GM12878 (cell line): ENCODE data around the gene NIPAL1. TPM values are rescaled to one million over a fixed set of nuclear protein-coding genes. Genes with fewer than 3 reads are reported as not detected.

Source experiments
- BCL11A ChIP-seq: IDR thresholded peaks from 2 replicates; pipeline ENCODE4 v1.6.1; 2011; ENCODE audit warnings: low read depth, low read length
- CBX3 ChIP-seq: fragments of 200-600 bp; sonication (generic); IDR thresholded peaks from 2 replicates; pipeline ENCODE4 v1.6.1; 2016; ENCODE audit warnings: low read depth, borderline replicate concordance
- CEBPB ChIP-seq, 2 experiments: fragments of 150-350 bp in 1 of 2; IDR thresholded peaks; 2 replicates each; pipeline ENCODE4 v1.6.1; 2012 to 2014; ENCODE audit warnings: low read depth in 2 of 2, low read length in 2 of 2, borderline replicate concordance in 1 of 2, inconsistent platforms in 1 of 2
- CREB1 ChIP-seq: IDR thresholded peaks from 2 replicates; pipeline ENCODE4 v1.6.1; 2012; ENCODE audit warnings: low read depth, mild to moderate bottlenecking, inconsistent platforms
- EZH2 ChIP-seq: IDR thresholded peaks from 2 replicates; pipeline ENCODE4 v1.6.1; 2012; ENCODE audit warnings: low read depth, mild to moderate bottlenecking, control low read depth, inconsistent platforms, low read length, borderline replicate concordance; ENCODE audit not compliant: control insufficient read depth
- HDGF ChIP-seq: fragments of 450-650 bp; IDR thresholded peaks from 2 replicates; pipeline ENCODE4 v1.6.1; 2016; ENCODE audit warnings: antibody characterized with exemption
- MTA2 ChIP-seq: fragments of 450-650 bp; IDR thresholded peaks from 2 replicates; pipeline ENCODE4 v1.6.1; 2016; ENCODE audit warnings: low read depth, mild to moderate bottlenecking, moderate library complexity
- NR2C1 ChIP-seq: fragments of 450-650 bp; IDR thresholded peaks from 2 replicates; pipeline ENCODE4 v1.6.1; 2017; ENCODE audit warnings: antibody characterized with exemption, mild to moderate bottlenecking, moderate library complexity
- RAD21 ChIP-seq: IDR thresholded peaks from 2 replicates; pipeline ENCODE4 v1.6.1; 2011; ENCODE audit warnings: mild to moderate bottlenecking, low read depth, low read length, moderate library complexity; ENCODE audit not compliant: insufficient read depth
- RAD51 ChIP-seq: fragments of 450-650 bp; IDR thresholded peaks from 2 replicates; pipeline ENCODE4 v1.6.1; 2016; ENCODE audit warnings: moderate library complexity, mild to moderate bottlenecking, inconsistent platforms
- RCOR1 ChIP-seq: conservative IDR thresholded peaks from 2 replicates; pipeline ENCODE4 v1.6.1; 2012; ENCODE audit warnings: low read depth, low read length, improper control_type of control experiment
- RELA ChIP-seq: fragments of 450-650 bp; IDR thresholded peaks from 2 replicates; pipeline ENCODE4 v1.8.0; 2014; ENCODE audit warnings: borderline replicate concordance; ENCODE audit not compliant: partially characterized antibody
- RUNX3 ChIP-seq: IDR thresholded peaks from 2 replicates; pipeline ENCODE4 v1.6.1; 2012; ENCODE audit warnings: low read length, inconsistent platforms
- SPI1 ChIP-seq: IDR thresholded peaks from 2 replicates; pipeline ENCODE4 v1.6.1; 2011; ENCODE audit warnings: low read depth, mild to moderate bottlenecking, low read length, moderate library complexity, borderline replicate concordance; ENCODE audit not compliant: insufficient read depth
- ZNF207 ChIP-seq: fragments of 450-650 bp; IDR thresholded peaks from 2 replicates; pipeline ENCODE4 v1.6.1; 2014; ENCODE audit warnings: antibody characterized with exemption, mild to moderate bottlenecking, borderline replicate concordance
- ZNF24 ChIP-seq: fragments of 450-650 bp; IDR thresholded peaks from 2 replicates; pipeline ENCODE4 v1.6.1; 2017; ENCODE audit warnings: antibody characterized with exemption, mild to moderate bottlenecking
- ZNF384 ChIP-seq: IDR thresholded peaks from 2 replicates; pipeline ENCODE4 v1.6.1; 2012; ENCODE audit warnings: low read depth, mild to moderate bottlenecking, low read length, improper control_type of control experiment, borderline replicate concordance
- ZNF687 ChIP-seq: fragments of 450-650 bp; IDR thresholded peaks from 2 replicates; pipeline ENCODE4 v1.6.1; 2017; ENCODE audit warnings: mild to moderate bottlenecking, moderate library complexity
- ZSCAN29 ChIP-seq: fragments of 450-650 bp; IDR thresholded peaks from 2 replicates; pipeline ENCODE4 v1.6.1; 2017; ENCODE audit warnings: mild to moderate bottlenecking, moderate library complexity
- polyA plus RNA-seq, 11 experiments: library from polyadenylated mRNA; depleted of rRNA in 4 of 11; unstranded in 6 of 11; stranded (reverse) in 5 of 11; fragments of >200 nt; fragmentation: Nextera tagmentation in 4 of 11; fragmentation: Illumina TruSeq in 1 of 11; extraction: Ambion mirVana in 4 of 11; extraction: Trizol in 1 of 11; gene quantifications; 1 replicate in 1 of 11; 2 replicates in 10 of 11; pipeline versions ENCODE4 v1.2.1 to v1.2.3, GENCODE V29; 2011 to 2016; ENCODE audit warnings: inconsistent platforms in 2 of 11, missing spikeins in 2 of 11, low read depth in 1 of 11
- total RNA-seq, 4 experiments: library from RNA; depleted of rRNA in 3 of 4; stranded (reverse); fragments of >200 nt in 3 of 4; fragmentation: Illumina TruSeq in 1 of 4; extraction: Trizol in 1 of 4; gene quantifications; 2 replicates each; pipeline versions ENCODE4 v1.2.1 to v1.2.3, GENCODE V29; 2013 to 2021
- TF ChIP-seq, protein P1 (sequence below): fragments of 450-650 bp; IDR thresholded peaks from 2 replicates; pipeline ENCODE4 v1.6.1; 2018; ENCODE audit warnings: borderline replicate concordance, mild to moderate bottlenecking; ENCODE audit not compliant: partially characterized antibody
- TF ChIP-seq, protein P2 (sequence below): fragments of 450-650 bp; conservative IDR thresholded peaks from 2 replicates; pipeline ENCODE4 v1.6.1; 2017; ENCODE audit warnings: mild to moderate bottlenecking, moderate library complexity

Gene NIPAL1
- total and polyA plus RNA-seq, 10 of the 15 experiments (the other 5 are each of a cell fraction or from before 2014, with no cell fraction given): 0.46 to 9.7 (median 5.9) TPM

DNA sequence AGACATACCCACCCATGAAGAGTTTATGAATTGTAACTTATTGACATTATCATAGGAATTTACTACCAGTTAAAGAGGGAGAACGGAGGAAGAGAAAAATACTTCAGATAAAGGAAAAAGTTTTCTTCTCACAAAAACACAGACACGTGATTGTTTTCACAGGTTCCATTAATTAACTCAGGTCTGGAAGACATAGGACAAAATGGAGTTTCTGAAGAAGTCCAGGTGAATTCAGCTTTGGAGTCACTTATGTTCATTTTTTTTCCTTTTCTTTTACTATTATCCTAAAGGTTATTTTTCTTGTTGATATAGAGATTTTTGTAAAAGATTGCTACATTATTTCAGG is 20.5 kb downstream of the NIPAL1 start (continued):
- TF ChIP-seq, protein P1, sequence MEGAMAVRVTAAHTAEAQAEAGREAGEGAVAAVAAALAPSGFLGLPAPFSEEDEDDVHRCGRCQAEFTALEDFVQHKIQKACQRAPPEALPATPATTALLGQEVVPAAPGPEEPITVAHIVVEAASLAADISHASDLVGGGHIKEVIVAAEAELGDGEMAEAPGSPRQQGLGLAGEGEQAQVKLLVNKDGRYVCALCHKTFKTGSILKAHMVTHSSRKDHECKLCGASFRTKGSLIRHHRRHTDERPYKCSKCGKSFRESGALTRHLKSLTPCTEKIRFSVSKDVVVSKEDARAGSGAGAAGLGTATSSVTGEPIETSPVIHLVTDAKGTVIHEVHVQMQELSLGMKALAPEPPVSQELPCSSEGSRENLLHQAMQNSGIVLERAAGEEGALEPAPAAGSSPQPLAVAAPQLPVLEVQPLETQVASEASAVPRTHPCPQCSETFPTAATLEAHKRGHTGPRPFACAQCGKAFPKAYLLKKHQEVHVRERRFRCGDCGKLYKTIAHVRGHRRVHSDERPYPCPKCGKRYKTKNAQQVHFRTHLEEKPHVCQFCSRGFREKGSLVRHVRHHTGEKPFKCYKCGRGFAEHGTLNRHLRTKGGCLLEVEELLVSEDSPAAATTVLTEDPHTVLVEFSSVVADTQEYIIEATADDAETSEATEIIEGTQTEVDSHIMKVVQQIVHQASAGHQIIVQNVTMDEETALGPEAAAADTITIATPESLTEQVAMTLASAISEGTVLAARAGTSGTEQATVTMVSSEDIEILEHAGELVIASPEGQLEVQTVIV: no peak
- TF ChIP-seq RCOR1 (no peak), SPI1 (no peak), RAD21 (no peak), MTA2 (0 out of 2 replicates have a peak, but pooled peaks have one; percentile 11), RUNX3 (no peak), EZH2 (no peak), ZNF687 (no peak), CBX3 (no peak), CREB1 (no peak), RAD51 (peak; percentile 80), CEBPB (IDR thresholded peaks at IDR 0.05; ENCODE audit: borderline replicate concordance in 1 of 2, low read depth in 2 of 2, low read length in 2 of 2) (no peak), NR2C1 (no peak), ZNF384 (no peak), BCL11A (no peak), RELA (no peak), ZNF207 (no peak), ZSCAN29 (no peak), HDGF (no peak), ZNF24 (no peak)
- TF ChIP-seq, protein P2, sequence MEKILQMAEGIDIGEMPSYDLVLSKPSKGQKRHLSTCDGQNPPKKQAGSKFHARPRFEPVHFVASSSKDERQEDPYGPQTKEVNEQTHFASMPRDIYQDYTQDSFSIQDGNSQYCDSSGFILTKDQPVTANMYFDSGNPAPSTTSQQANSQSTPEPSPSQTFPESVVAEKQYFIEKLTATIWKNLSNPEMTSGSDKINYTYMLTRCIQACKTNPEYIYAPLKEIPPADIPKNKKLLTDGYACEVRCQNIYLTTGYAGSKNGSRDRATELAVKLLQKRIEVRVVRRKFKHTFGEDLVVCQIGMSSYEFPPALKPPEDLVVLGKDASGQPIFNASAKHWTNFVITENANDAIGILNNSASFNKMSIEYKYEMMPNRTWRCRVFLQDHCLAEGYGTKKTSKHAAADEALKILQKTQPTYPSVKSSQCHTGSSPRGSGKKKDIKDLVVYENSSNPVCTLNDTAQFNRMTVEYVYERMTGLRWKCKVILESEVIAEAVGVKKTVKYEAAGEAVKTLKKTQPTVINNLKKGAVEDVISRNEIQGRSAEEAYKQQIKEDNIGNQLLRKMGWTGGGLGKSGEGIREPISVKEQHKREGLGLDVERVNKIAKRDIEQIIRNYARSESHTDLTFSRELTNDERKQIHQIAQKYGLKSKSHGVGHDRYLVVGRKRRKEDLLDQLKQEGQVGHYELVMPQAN: no peak
